OCI-LY3 (cell line): ENCODE results near the gene LUZP2.

ENCODE experiments used
- H2AFZ ChIP-seq: fragments of 200-600, 300-600 bp; shearing (Covaris generic); 2 replicates; pipeline ENCODE4 v1.6.0; 2014; ENCODE audit warnings: antibody characterized with exemption, low read depth, low read length
- H3K27ac ChIP-seq: fragments of 200-600, 300-600 bp; sonication (generic); 2 replicates; pipeline ENCODE4 v1.5.1; 2014; ENCODE audit warnings: mild to moderate bottlenecking, low read length, moderate library complexity, mixed read lengths
- H3K27me3 ChIP-seq: fragments of 200-600, 300-600 bp; sonication (generic); 2 replicates; pipeline ENCODE4 v1.6.1; 2014; ENCODE audit warnings: low read depth, low read length, mixed read lengths
- H3K36me3 ChIP-seq: fragments of 200-600, 300-600 bp; sonication (generic); replicated peaks from 2 replicates; pipeline ENCODE3; 2014; ENCODE audit warnings: low read depth, low read length, mixed read lengths
- H3K4me1 ChIP-seq: fragments of 300-600, 200-600 bp; sonication (generic); 2 replicates; pipeline ENCODE4 v1.6.1; 2014; ENCODE audit warnings: low read length, mixed read lengths
- H3K4me2 ChIP-seq: fragments of 200-600, 300-600 bp; sonication (generic); 2 replicates; pipeline ENCODE4 v1.6.1; 2014; ENCODE audit warnings: low read length, mixed read lengths
- H3K4me3 ChIP-seq: fragments of 300-600, 200-600 bp; sonication (generic); 2 replicates; pipeline ENCODE4 v1.5.1; 2014; ENCODE audit warnings: antibody characterized with exemption, mild to moderate bottlenecking, low read length, moderate library complexity
- H3K79me2 ChIP-seq: fragments of 300-600, 200-600 bp; shearing (Covaris generic); 2 replicates; pipeline ENCODE4 v1.6.1; 2014; ENCODE audit warnings: mild to moderate bottlenecking, low read length, mixed read lengths
- H3K9ac ChIP-seq: fragments of 300-600, 200-600 bp; shearing (Covaris generic); 2 replicates; pipeline ENCODE4 v1.6.0; 2014; ENCODE audit warnings: mild to moderate bottlenecking, low read length, moderate library complexity
- H3K9me3 ChIP-seq: fragments of 200-600, 300-600 bp; shearing (Covaris generic); 2 replicates; pipeline ENCODE4 v1.6.1; 2014; ENCODE audit warnings: low read length, mixed read lengths; ENCODE audit not compliant: insufficient read depth
- H4K20me1 ChIP-seq: fragments of 200-600, 300-600 bp; sonication (generic); 2 replicates; pipeline ENCODE4 v1.6.1; 2016; ENCODE audit warnings: low read length, mixed read lengths; ENCODE audit not compliant: insufficient read depth
- EZH2phosphoT487 ChIP-seq: fragments of 200-600 bp; shearing (Covaris generic); IDR thresholded peaks from 2 replicates; pipeline ENCODE4 v1.6.1; 2018; ENCODE audit warnings: antibody characterized with exemption, mixed run types, low read depth
- TF ChIP-seq, protein P1 (sequence below): fragments of 200-600, 300-600 bp; sonication (generic); IDR thresholded peaks from 2 replicates; pipeline ENCODE4 v1.5.1; 2014; ENCODE audit warnings: antibody characterized with exemption, low read length, low read depth

LUZP2 gene

GRCh38 chr11:24496736-24497725 is at the start of gene LUZP2:
Gene LUZP2 (plus strand): TSS chr11:24497053.
- Histone ChIP-seq H3K79me2 (no peaks in the 10 kb centered on the region), H3K9ac (no peak within 1 kb of the TSS), H3K4me3 (no peak within 1 kb of the TSS), H3K4me1 (no peaks in the 10 kb centered on the region), H3K27me3 (no peaks in the 10 kb centered on the region), H2AFZ (no peak within 1 kb of the TSS), H3K9me3 (no peaks in the 10 kb centered on the region), H3K4me2 (no peak within 1 kb of the TSS), H3K27ac (no peak within 1 kb of the TSS), H3K36me3 (no peaks in the 10 kb centered on the region), H4K20me1 (no peaks in the 10 kb centered on the region)
- TF ChIP-seq, protein P1, sequence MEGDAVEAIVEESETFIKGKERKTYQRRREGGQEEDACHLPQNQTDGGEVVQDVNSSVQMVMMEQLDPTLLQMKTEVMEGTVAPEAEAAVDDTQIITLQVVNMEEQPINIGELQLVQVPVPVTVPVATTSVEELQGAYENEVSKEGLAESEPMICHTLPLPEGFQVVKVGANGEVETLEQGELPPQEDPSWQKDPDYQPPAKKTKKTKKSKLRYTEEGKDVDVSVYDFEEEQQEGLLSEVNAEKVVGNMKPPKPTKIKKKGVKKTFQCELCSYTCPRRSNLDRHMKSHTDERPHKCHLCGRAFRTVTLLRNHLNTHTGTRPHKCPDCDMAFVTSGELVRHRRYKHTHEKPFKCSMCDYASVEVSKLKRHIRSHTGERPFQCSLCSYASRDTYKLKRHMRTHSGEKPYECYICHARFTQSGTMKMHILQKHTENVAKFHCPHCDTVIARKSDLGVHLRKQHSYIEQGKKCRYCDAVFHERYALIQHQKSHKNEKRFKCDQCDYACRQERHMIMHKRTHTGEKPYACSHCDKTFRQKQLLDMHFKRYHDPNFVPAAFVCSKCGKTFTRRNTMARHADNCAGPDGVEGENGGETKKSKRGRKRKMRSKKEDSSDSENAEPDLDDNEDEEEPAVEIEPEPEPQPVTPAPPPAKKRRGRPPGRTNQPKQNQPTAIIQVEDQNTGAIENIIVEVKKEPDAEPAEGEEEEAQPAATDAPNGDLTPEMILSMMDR = no peak

GRCh38 chr11:24453129-24453718 is 43.6 kb upstream of the LUZP2 start:
- no peaks in the 10 kb centered on the region for H3K27me3 ChIP-seq
- peaks cover 14% of the 10 kb centered on the region for H3K36me3 ChIP-seq
- peaks cover 5% of the 10 kb centered on the region; the same call in 1 of the 2 replicates for H3K9me3 ChIP-seq
- H3K27ac ChIP-seq = no peak overlapping the region
- TF ChIP-seq EZH2phosphoT487 = no peak
- TF ChIP-seq, protein P1 = no peak
- no peak overlapping the region for H3K9ac ChIP-seq
- H3K79me2 ChIP-seq = no peaks in the 10 kb centered on the region
- no peak overlapping the region for H3K4me2 ChIP-seq
- H2AFZ ChIP-seq = no peak overlapping the region
- H3K4me1 ChIP-seq = peaks cover 6% of the 10 kb centered on the region; the same call in 1 of the 2 replicates
- H3K4me3 ChIP-seq = no peak overlapping the region
- no peaks in the 10 kb centered on the region for H4K20me1 ChIP-seq

GRCh38 chr11:24457985-24458384 is 38.9 kb upstream of the LUZP2 start:
- Histone ChIP-seq H2AFZ (no peak overlapping the region), H4K20me1 (no peaks in the 10 kb centered on the region), H3K27me3 (no peaks in the 10 kb centered on the region), H3K4me2 (no peak overlapping the region), H3K4me1 (peaks cover 30% of the 10 kb centered on the region), H3K27ac (no peak overlapping the region), H3K9ac (no peak overlapping the region), H3K9me3 (peaks cover 21% of the 10 kb centered on the region; the same call in 1 of the 2 replicates), H3K4me3 (no peak overlapping the region), H3K79me2 (no peaks in the 10 kb centered on the region), H3K36me3 (peaks cover 35% of the 10 kb centered on the region)
- no peak for TF ChIP-seq EZH2phosphoT487
- TF ChIP-seq, protein P1 = no peak

DNA sequence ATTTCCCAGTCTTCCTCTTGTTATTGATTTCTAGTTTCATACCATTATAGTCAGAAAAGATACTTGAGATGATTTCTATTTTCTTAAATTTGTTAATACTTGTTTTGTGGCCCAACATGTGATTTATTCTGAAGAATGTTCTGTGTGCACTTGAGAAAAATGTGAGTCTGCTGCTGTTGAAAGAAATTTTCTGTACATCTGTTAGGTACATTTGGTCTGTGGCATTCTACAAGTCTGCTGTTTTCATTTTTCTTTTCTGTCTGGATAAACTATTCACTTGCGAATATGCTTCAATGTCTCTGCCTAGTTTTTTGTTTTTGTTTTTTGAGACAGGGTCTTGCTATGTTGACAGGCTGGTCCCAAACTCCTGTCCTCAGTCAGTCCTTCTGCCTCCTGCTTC is 26.4 kb upstream of the LUZP2 start:
- H3K9me3 ChIP-seq = no peaks in the 10 kb centered on the region
- no peaks in the 10 kb centered on the region for H3K4me1 ChIP-seq
- H3K27ac ChIP-seq = no peak overlapping the region
- no peaks in the 10 kb centered on the region for H4K20me1 ChIP-seq
- H3K27me3 ChIP-seq = no peaks in the 10 kb centered on the region
- no peaks in the 10 kb centered on the region for H3K36me3 ChIP-seq
- H3K4me2 ChIP-seq = no peak overlapping the region
- no peak overlapping the region for H2AFZ ChIP-seq
- TF ChIP-seq EZH2phosphoT487 = no peak
- TF ChIP-seq, protein P1 = no peak
- no peak overlapping the region for H3K4me3 ChIP-seq
- no peaks in the 10 kb centered on the region for H3K79me2 ChIP-seq
- no peak overlapping the region for H3K9ac ChIP-seq
